HG03139 (cell line): ENCODE results near the gene OVOL2.
"Not testable (repeated sequence)": the region's sequence is repeated elsewhere in the genome, so short reads cannot be mapped to it uniquely, and the experiment has no call there.

Source experiments
- ATAC-seq: cut with Tn5 transposase; IDR thresholded peaks from one replicate; pipeline ENCODE4 v1.9.1; 2021; ENCODE audit not compliant: unreplicated experiment

Gene OVOL2

DNA sequence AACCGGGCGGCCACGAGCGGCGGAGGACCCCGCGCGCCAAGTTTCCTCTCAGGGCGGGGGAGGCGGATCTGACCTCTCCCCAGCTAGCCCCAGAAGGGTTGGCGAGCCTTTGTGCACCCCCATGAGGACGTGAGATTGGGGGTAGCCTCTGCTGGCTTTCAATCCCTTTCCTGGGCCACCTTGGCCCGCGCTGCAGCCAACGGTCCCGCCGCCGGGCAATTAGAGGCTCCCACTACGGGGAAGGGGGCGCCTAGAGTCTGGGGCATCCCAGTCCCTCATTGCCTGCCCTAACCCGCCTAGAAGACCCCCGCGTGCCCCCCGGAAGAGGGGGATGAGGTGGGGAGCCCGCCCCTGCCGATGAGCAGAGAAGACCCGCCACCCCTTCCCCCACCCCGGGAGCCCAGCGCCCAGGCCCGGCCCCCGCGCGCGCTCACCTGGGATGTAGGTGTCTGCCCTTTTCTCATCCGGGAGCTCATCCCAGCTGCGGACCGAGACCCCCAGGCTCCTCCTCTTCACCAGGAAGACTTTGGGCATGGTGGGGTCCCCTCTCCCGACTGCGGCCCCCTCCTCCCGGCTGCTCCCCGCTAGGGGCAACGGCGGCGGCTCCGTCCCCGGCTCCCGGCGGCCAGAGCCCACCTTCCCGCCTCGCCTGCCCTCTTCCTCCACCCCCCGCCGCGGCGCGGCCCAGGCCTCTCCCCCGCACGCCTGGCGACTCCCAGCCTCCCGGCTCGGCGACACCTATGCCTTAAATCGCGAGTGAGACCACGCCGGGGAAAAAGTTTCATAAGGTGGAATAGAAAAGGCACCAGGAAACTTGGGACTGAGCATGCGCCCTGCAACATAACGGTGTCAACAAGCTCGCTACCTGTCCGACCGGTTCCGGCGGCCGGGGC lies at the start of gene OVOL2:
OVOL2 (minus strand) TSS at position 816 of the 893 bp plus-strand sequence; CDS start at position 534, 282 bp downstream.
- no peak for ATAC-seq

DNA sequence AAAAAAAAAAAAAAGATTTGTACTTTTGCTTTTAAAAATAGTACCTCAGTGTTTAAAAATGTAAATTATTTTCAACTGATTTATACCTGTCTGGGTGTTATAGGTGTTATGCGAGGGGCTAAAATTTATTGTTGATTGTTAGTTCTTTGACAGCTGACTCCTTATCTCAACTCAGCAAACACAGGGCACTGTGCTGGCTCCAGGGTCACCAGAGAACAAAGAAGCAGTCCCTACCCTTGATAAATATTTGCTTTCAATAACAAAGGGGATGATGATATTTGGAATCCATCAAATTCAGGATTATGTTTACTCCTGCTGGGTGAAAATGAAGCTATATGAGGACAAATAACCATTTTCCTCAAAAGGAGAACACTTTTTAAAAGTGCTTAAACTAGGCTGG lies 45.8 kb upstream of the OVOL2 start:
- ATAC-seq, result no peak

DNA sequence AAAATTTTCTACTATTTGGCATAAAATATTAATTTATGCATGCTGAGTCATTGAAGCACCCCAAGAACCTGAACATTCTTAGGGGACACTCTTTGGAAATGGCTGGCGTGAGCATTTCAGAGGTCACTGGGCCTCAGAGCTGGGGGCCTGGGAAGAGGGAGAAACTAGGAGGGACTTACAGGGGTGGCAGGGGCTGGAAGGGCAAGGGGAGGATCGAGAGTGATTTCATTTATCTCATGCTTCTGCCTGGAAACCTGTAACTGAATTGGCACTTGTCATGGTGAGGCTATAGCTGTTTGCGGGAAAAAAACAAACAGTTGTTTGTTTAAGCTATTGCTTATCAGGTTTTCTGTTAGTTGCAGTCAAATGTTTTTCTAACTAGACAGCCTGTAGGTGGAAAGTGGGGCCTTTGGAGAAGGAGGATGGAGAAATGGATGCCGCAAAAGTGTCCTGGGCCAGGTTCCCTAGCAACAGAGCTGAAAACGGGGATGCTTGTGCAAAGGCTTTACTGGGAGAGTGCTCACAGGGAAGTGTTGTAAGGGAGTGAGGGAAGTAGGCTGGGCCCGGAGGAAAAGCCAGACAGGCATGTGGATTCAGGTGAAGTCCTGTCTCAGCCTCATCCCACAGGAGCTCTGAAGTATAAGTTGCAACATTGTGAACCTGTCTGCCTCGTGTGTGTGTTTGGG lies 43.6 kb upstream of the OVOL2 start:
- no peak for ATAC-seq

DNA sequence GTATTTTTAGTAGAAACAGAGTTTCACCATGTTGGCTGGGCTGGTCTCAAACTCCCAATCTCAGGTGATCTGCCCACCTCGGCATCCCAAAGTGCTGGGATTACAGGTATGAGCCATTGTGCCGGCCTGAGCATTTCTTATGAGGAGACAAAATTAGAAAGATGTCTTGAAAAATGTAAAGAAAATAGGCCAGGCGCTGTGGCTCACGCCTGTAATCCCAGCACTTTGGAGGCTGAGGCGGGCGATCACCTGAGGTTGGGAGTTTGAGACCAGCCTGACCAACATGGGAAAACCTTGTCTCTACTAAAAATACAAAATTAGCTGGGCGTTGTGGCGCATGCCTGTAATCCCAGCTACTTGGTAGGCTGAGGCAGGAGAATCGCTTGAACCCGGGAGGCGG lies 42.9 kb upstream of the OVOL2 start:
- ATAC-seq, result not testable (repeated sequence)

DNA sequence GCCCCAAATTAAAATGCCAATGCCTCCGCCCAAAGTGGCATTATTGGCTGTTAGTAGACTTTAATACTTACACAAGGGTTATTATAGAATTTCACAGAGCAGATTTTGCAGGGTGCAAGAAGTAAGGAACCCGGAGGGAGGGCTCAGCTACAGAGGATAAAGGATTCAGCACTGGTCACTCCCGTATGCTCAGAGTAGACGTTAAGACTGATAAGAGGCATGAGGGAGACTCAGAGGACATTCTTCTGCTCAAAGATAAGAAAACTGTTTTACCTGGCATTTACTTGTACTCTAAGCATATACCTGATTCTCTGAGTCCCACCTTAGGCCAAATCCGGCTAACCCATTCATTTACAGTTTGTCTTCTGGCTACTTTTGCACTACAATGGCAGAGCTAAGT lies 36.5 kb upstream of the OVOL2 start:
- no peak for ATAC-seq

DNA sequence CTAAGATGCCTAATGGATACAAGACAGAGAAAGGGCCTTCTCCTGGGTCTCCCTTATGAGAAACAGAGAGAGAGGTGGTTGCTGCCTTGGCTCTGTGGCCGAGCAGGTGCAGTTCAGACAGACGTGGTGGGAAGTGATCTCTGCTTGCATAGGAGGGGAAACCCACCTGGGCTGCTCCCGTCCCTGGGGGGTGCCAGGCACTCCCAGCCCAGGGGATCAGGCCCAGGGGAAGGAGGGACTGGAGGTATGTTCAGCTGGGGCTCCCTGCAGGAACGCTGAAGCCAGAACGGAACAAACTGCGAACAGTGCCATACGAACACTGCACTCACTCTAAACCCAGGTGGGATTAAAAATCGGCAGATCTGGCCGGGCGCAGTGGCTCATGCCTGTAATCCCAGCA lies 35.7 kb upstream of the OVOL2 start:
- ATAC-seq, result no peak

DNA sequence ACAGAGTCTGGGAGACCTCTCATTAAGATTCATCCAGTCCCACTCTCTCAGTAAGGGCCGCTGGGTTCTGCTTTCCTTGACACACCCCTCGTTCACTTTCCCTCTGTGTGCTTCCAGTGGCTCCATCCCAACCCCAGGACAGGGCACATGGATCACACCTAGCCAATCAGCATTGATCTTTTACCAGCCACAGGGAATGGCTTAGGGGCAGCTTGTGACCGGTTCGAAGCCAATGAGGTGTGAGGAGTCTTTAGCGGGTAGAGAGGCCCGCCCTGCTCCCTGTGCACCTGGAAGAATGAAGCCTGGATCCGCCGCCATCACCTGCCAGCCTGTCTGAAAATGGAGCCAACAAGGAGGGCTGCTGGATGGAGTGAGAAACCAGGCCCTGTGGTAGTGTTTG lies 35.2 kb upstream of the OVOL2 start:
- ATAC-seq, result no peak

DNA sequence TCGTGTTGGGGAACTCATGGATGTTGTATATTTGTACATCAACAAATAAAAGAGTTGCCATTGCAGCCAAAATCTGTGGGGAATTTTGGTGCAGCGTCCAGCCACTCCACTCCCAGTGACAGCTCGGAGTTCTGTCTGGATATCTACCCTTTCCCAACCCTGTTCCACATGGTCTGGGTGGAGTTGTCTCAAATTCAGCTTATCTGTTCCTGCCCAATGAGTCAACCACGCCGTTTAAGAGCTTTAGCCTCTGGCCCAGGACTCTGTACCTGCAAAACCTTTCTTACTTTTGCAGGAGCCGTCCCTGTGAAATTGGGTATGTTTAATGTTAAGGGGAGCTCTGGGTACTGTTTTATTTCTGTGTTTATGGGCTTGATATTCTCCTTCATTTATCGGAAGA lies 33.9 kb upstream of the OVOL2 start:
- ATAC-seq, result no peak

DNA sequence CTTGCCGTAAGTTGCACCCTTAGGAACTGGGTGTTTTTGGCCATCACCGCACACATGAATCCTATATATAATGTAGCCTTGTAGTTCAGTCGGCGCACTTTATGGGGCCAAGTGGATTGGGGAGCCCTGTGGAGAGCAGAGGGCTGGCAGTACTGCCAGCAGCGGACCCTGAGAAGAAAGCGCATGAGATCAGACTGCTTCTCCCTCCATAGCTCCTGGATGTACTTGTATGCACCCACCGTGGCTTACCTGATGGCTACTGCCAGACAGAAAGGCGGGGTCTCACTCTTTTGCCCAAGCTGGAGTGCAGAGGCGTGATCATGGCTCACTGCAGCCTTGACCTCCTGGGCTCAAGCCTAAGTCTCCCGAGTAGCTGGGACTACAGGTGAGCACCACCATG lies 32.8 kb upstream of the OVOL2 start:
- no peak for ATAC-seq

DNA sequence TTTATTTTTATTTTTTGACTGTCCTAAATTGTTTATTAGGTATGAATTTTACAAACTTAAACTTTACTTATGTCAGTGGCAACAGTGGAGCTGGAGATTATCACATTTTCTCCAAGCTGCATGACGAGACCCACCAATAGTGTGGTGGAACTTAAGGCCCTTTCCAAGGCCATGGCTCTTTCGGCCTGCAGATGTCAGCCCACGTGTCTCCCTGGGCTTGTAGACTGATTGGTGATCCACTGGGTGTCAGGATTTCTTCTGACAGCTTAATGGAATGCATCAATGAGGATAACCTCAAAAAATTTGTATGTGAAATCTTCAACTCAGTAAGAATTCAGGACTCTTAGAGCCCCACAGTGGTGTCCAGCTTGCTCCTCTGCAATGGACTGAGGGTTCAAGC lies 32.3 kb upstream of the OVOL2 start:
- ATAC-seq, result no peak

DNA sequence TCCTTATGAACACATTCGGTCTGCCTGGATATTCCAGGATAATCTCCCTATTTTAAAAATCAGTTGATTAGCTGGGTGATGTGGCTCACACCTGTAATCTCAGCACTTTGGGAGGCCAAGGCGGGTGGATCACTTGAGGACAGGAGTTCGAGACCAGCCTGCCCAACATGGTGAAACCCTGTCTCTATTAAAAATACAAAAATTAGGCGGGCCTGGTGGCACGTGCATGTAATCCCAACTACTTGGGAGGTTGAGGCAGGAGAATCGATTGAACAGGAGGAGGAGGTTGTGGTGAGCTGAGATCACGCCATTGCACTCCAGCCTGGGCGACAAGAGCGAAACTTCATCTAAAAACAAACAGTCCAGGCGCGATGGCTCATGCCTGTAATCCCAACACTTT lies 31.1 kb upstream of the OVOL2 start:
- ATAC-seq, result not testable (repeated sequence)

DNA sequence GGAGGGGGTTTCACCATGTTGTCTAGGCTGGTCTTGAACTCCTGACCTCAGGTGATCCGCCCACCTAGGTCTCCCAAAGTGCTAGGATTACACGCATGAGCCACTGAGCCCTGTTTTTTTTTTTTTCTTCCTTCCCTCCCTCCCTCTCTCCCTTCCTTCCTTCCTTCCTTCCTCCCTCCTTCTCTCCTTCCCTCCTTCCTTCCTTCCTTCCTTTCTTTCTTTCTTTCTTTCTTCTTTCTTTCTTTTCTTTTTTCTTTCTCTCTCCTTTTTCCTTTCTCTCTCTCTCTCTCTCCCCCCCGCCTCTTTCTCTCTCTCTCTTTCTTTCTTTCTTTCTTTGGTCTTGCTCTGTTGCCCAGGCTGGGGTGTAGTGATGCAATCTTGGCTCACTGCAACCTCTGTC lies 30.6 kb upstream of the OVOL2 start:
- ATAC-seq, result not testable (repeated sequence)

DNA sequence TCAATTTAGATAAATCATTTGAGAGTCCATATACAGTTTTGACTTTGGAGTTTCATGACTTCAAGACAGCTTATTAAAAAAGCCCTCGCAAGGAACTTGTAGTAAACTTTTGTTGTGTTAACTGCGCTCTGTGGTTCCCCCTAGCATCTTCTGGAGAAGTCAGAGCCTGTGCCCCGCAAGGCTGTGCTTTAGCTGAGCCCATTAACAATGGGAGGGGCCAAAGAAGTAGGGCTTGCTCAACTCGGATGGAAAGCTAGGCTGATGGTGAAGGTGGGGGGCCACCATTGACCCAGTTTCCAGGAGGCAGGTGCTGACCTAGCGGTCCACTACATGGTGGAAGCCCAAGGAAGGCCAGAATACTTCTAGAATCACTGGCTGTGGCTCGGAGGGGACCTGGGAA lies 29.3 kb upstream of the OVOL2 start:
- no peak for ATAC-seq

DNA sequence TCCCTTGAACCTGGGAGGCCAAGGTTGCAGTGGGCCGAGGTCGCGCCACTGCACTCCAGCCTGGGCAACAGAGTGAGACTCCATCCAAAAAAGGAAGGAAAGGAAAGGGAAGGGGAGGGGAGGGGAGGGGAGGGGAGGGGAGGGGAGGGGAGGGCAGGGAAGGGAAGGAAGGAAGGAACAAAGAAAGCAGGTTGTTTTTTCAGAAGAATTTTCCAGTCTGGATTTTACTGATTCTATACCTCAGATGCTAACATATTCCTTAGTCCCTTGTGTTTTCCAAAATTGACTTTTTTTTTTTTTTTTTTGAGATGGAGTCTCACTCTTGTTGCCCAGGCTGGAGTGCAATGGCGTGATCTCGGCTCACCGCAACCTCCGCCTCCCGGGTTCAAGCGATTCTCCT lies 23.1 kb upstream of the OVOL2 start:
- not testable (repeated sequence) for ATAC-seq

DNA sequence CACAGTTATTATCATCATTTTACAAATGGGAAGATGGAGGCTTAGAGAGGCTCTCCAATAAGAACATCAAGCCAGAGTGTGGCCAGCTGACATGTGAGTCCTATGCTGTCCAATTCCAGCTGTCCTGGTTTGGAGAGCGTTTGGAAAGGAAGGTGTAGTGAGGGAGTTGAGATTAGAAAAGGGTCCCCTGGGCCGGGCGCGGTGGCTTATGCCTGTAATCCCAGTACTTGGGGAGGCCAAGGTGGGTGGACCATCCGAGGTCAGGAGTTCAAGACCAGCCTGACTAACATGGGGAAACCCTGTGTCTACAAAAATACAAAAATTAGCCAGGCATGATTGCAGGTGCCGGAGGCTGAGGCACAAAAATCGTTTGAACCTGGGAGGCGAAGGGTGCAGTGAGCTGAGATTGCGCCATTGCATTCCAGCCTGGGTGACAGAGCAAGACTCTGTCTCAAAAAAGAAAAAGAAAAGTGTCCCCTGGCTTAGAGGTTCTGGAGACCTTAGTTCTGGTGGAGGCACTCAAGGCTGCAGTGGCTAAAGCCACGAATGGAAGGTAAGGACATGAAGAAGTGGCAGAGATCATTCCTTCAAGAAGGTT lies 22.1 kb upstream of the OVOL2 start:
- ATAC-seq, result no peak

DNA sequence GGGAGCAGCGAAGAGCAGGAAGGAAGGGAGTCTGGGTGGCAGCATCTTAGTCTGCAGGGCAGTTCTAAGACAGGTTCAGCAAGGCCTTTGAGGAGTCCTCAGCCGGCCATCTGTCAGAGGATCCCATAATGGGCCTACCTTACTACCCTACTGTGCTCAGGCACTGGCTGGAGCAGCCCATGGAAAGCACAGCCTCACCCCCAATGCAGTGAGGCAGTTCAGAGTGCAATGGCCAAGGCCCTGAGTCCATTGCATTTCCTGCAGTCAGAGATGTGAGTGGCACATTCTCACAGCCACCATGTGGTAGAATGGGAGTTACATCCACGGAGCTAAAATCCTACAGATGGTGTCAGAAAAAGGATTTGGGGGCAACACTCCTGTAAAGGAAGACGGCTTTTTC lies 19.4 kb upstream of the OVOL2 start:
- ATAC-seq, result no peak

DNA sequence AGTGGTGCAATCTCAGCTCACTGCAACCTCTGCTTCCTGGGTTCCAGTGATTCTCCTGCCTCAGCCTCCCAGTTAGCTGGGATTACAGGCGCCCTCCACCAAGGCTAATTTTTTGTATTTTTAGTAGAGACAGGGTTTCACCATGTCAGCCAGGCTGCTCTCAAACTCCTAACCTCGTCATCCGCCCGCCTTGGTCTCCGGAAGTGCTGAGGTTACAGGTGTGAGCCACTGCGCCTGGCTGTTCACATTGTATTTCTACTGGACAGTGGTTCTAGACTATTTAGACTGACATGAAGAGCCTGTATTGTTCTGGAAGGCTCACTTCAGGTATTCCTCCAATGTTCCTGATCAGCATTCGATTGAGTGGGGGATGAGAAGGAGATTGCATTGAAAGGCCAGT lies 14.8 kb upstream of the OVOL2 start:
- no peak for ATAC-seq

DNA sequence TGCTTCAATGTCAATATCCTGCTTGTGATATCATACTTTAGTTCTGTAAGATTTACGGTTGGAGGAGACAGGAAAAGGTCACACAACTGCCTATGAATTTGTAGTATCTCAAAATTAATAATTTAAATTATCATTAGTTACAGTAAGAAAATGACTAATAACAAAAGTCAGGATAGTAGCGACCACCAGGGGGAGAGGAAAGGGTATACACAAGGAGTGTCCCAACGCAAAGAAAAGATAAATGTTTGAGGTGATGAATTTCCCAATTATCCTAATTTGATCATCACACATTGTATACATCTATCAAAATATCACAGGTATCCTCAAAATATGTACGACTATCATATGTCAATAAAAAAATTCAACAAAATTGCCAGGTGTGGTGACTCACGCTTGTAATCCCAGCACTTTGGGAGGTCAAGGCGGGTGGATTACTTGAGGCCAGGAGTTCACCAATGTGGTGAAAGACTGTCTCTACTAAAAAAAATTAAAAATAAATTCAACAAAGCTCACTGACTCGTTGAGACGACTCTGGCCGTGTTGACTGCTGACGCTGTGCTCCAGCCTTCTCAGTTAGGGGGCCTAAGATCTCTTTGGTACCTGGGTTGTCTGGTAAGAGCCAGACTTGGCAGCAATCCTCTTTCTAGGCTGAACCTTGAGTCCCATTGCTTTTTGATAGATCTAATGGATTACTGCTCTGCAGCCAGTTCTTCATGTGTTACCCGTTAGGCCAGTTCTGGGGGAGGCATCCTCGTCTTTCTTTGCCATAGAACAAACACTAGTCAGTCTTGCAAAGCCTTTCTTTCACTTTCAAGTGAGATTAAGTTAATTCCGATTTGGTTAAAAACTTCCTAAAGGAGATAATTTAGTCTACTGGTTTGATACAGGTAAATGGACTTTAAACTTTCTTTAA lies 9.0 kb upstream of the OVOL2 start:
- ATAC-seq, result no peak

DNA sequence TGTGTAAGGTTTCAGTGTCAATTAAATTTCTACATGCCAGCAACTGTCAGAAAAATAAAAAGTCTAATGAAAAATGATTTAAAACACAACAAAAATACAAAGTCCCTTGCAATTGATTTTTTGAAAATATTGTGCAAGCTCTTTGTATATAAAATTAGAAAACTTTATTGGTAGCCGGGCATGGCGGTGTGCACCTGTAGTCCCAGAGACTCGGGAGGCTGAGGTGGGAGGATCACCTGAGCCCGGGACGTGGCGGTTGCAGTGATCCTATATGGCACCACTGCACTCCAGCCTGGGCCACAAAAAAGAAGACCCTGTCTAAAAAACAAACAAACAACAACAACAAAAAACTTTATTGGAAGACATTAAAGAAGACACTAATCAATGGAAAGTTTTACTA lies 6.0 kb upstream of the OVOL2 start:
- no peak for ATAC-seq

DNA sequence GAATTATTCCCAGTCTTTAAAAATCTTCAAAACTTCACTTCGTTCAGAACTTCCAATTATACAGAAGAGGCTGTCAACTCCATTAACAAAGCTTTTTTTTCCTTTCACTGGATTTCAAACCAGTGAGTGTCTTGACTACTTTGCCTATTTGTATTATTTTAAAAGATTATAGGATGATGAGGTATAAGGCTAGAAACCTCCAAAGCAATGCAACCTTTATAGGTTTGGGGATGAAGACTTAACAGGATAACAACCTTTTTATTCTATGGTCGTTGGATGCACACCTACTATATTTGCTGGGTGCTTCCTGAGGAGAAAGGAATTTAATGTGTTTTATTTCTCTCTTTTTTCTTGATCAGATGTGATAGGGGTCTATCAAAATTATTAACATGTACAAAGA lies 1.9 kb upstream of the OVOL2 start:
- ATAC-seq, result no peak
